ENCODE results near the gene EXT2. TPM values are rescaled to one million over a fixed set of nuclear protein-coding genes. Genes with fewer than 3 reads are reported as not detected.

Gene EXT2
- total and polyA plus RNA-seq, 2 donors (not counting 1 experiment from before 2014, with no cell fraction given) = 114 to 177 TPM

GRCh38 chr11:44282620-44283019, 187.1 kb downstream of the EXT2 start:
- Histone ChIP-seq H3K27ac (ENCODE audit: insufficient read depth, low read length) (no peak overlapping the region), H3K9me3 (ENCODE audit: control insufficient read depth, insufficient read depth, low read depth, low read length) (no peaks in the 10 kb centered on the region), H4K20me1 (ENCODE audit: control insufficient read depth, extremely low read depth, insufficient read depth, low read length) (no peaks in the 10 kb centered on the region), H3K27me3 (ENCODE audit: control insufficient read depth, insufficient read depth, low read length) (no peaks in the 10 kb centered on the region), H2AFZ (ENCODE audit: low read length) (no peak overlapping the region), H3K4me1 (ENCODE audit: control insufficient read depth, extremely low read depth, insufficient read depth, low read length) (no peaks in the 10 kb centered on the region), H3K79me2 (ENCODE audit: control insufficient read depth, insufficient read depth, low read length) (no peaks in the 10 kb centered on the region), H3K4me3 (replicated peaks in 1 of 4; ENCODE audit: control extremely low read depth in 1 of 4, insufficient read depth in 1 of 4, low read depth in 3 of 4, low read length in 4 of 4) (no peak overlapping the region), H3K9ac (ENCODE audit: insufficient read depth, low read length) (no peak overlapping the region), H3K4me2 (ENCODE audit: extremely low read depth, insufficient read depth, low read length) (no peak overlapping the region), H3K36me3 (ENCODE audit: control insufficient read depth, insufficient read depth, low read length) (no peaks in the 10 kb centered on the region)
- DNase-seq (ENCODE audit: low read depth in 2 of 2) = no peak
- no peak for TF ChIP-seq CTCF (conservative IDR thresholded peaks at IDR 0.05 in 1 of 2, IDR thresholded peaks at IDR 0.05 in 1 of 2; ENCODE audit: low read depth in 1 of 2, low read length in 2 of 2)

- Histone ChIP-seq H4K20me1 (ENCODE audit: control insufficient read depth, extremely low read depth, insufficient read depth, low read length) (no peaks in the 10 kb centered on the region), H3K79me2 (ENCODE audit: control insufficient read depth, insufficient read depth, low read length) (no peaks in the 10 kb centered on the region), H3K9ac (ENCODE audit: insufficient read depth, low read length) (no peak overlapping the region), H2AFZ (ENCODE audit: low read length) (no peak overlapping the region), H3K27ac (ENCODE audit: insufficient read depth, low read length) (no peak overlapping the region), H3K4me2 (ENCODE audit: extremely low read depth, insufficient read depth, low read length) (no peak overlapping the region), H3K4me3 (replicated peaks in 1 of 4; ENCODE audit: control extremely low read depth in 1 of 4, insufficient read depth in 1 of 4, low read depth in 3 of 4, low read length in 4 of 4) (no peak overlapping the region), H3K9me3 (ENCODE audit: control insufficient read depth, insufficient read depth, low read depth, low read length) (no peaks in the 10 kb centered on the region), H3K36me3 (ENCODE audit: control insufficient read depth, insufficient read depth, low read length) (no peaks in the 10 kb centered on the region), H3K27me3 (ENCODE audit: control insufficient read depth, insufficient read depth, low read length) (no peaks in the 10 kb centered on the region), H3K4me1 (ENCODE audit: control insufficient read depth, extremely low read depth, insufficient read depth, low read length) (no peaks in the 10 kb centered on the region)
- no peak for DNase-seq (ENCODE audit: low read depth in 2 of 2)
- TF ChIP-seq CTCF (conservative IDR thresholded peaks at IDR 0.05 in 1 of 2, IDR thresholded peaks at IDR 0.05 in 1 of 2; ENCODE audit: low read depth in 1 of 2, low read length in 2 of 2) = no peak
- TF ChIP-seq EZH2 (IDR thresholded peaks at IDR 0.05; ENCODE audit: low read length, missing control alignments) = no peak
Observed at GRCh38 chr11:44285756-44286155, 190.3 kb downstream of the EXT2 start.

- Histone ChIP-seq H4K20me1 (ENCODE audit: control insufficient read depth, extremely low read depth, insufficient read depth, low read length) (no peaks in the 10 kb centered on the region), H3K27ac (ENCODE audit: insufficient read depth, low read length) (no peak overlapping the region), H3K36me3 (ENCODE audit: control insufficient read depth, insufficient read depth, low read length) (no peaks in the 10 kb centered on the region), H2AFZ (ENCODE audit: low read length) (no peak overlapping the region), H3K9me3 (ENCODE audit: control insufficient read depth, insufficient read depth, low read depth, low read length) (no peaks in the 10 kb centered on the region), H3K27me3 (ENCODE audit: control insufficient read depth, insufficient read depth, low read length) (no peaks in the 10 kb centered on the region), H3K4me1 (ENCODE audit: control insufficient read depth, extremely low read depth, insufficient read depth, low read length) (no peaks in the 10 kb centered on the region), H3K79me2 (ENCODE audit: control insufficient read depth, insufficient read depth, low read length) (no peaks in the 10 kb centered on the region), H3K4me2 (ENCODE audit: extremely low read depth, insufficient read depth, low read length) (no peak overlapping the region), H3K4me3 (replicated peaks in 1 of 4; ENCODE audit: control extremely low read depth in 1 of 4, insufficient read depth in 1 of 4, low read depth in 3 of 4, low read length in 4 of 4) (no peak overlapping the region), H3K9ac (ENCODE audit: insufficient read depth, low read length) (no peak overlapping the region)
- no peak for TF ChIP-seq EZH2 (IDR thresholded peaks at IDR 0.05; ENCODE audit: low read length, missing control alignments)
- TF ChIP-seq CTCF (conservative IDR thresholded peaks at IDR 0.05 in 1 of 2, IDR thresholded peaks at IDR 0.05 in 1 of 2; ENCODE audit: low read depth in 1 of 2, low read length in 2 of 2) = peak; percentile 88 to 93
- DNase-seq (ENCODE audit: low read depth in 2 of 2) = peak; percentile 31 to 57
Observed at GRCh38 chr11:44286268-44286880, 190.9 kb downstream of the EXT2 start.
